WTC11 (cell line): ENCODE results near the gene CD4. TPM values are rescaled to one million over a fixed set of nuclear protein-coding genes. Genes with fewer than 3 reads are reported as not detected.

Experiments used
- ATAC-seq: fragments of 200-7000 bp; cut with Tn5 transposase; 2 replicates; pipeline ENCODE4 v1.10.0; 2021; ENCODE audit warnings: mild to moderate bottlenecking, moderate library complexity
- CTCF ChIA-PET: fragments of 300-600 bp; sonication (Branson Sonifier 250); formaldehyde crosslinking; loops from one replicate; lab custom pipeline; 2021; ENCODE audit warnings: antibody characterized with exemption; lab: Charles Lee
- POLR2A ChIA-PET: fragments of 350-600 bp; sonication (Branson Sonifier 250); formaldehyde crosslinking; loops from one replicate; lab custom pipeline; 2021; ENCODE audit warnings: antibody characterized with exemption; lab: Charles Lee
- DNase-seq: peaks from one replicate; pipeline ENCODE4 v3.0.0; 2021; ENCODE audit warnings: low spot score
- H3K27ac Mint-ChIP-seq: 2 replicates; pipeline ENCODE4 v1.8.0; 2021; ENCODE audit warnings: mixed read lengths
- H3K27me3 Mint-ChIP-seq: 2 replicates; pipeline ENCODE4 v1.8.0; 2021; ENCODE audit warnings: low read depth, mild to moderate bottlenecking, moderate library complexity, mixed read lengths
- H3K36me3 Mint-ChIP-seq: 2 replicates; pipeline ENCODE4 v1.8.0; 2021; ENCODE audit warnings: mixed read lengths
- H3K4me1 Mint-ChIP-seq: 2 replicates; pipeline ENCODE4 v1.8.0; 2022; ENCODE audit warnings: mixed read lengths
- H3K4me3 Mint-ChIP-seq: 2 replicates; pipeline ENCODE4 v1.8.0; 2021; ENCODE audit warnings: mild to moderate bottlenecking, moderate library complexity, mixed read lengths
- H3K9me3 Mint-ChIP-seq: 2 replicates; pipeline ENCODE4 v1.8.0; 2021; ENCODE audit warnings: mixed read lengths
- AFF4 ChIP-seq: sonication (generic); formaldehyde crosslinking; IDR thresholded peaks from 2 replicates; pipeline ENCODE4 v1.8.1; 2023; ENCODE audit warnings: mild to moderate bottlenecking, missing genetic modification reagents, borderline replicate concordance
- E2F1 ChIP-seq: sonication (generic); formaldehyde crosslinking; IDR thresholded peaks from 2 replicates; pipeline ENCODE4 v1.8.0; 2022; ENCODE audit warnings: mild to moderate bottlenecking, missing genetic modification reagents
- E2F4 ChIP-seq: sonication (generic); formaldehyde crosslinking; IDR thresholded peaks from 2 replicates; pipeline ENCODE4 v1.8.1; 2022; ENCODE audit warnings: low read depth, mild to moderate bottlenecking, moderate library complexity, missing genetic modification reagents, borderline replicate concordance
- ESRRA ChIP-seq: sonication (generic); formaldehyde crosslinking; IDR thresholded peaks from 2 replicates; pipeline ENCODE4 v1.8.1; 2022; ENCODE audit warnings: mild to moderate bottlenecking, missing genetic modification reagents, borderline replicate concordance
- FOXJ3 ChIP-seq: sonication (generic); formaldehyde crosslinking; IDR thresholded peaks from 2 replicates; pipeline ENCODE4 v1.9.0; 2021; ENCODE audit warnings: missing genetic modification reagents, mild to moderate bottlenecking, borderline replicate concordance
- GRHL2 ChIP-seq: fragments of 250-450 bp; sonication (Bioruptor Pico); IDR thresholded peaks from 2 replicates; pipeline ENCODE4 v1.8.0; 2022; ENCODE audit warnings: mild to moderate bottlenecking, moderate library complexity; ENCODE audit not compliant: insufficient replicate concordance, severe bottlenecking
- IRF1 ChIP-seq: sonication (generic); formaldehyde crosslinking; IDR thresholded peaks from 2 replicates; pipeline ENCODE4 v1.8.0; 2023; ENCODE audit warnings: missing genetic modification reagents
- NFATC4 ChIP-seq: fragments of 250-450 bp; sonication (Bioruptor Pico); IDR thresholded peaks from 2 replicates; pipeline ENCODE4 v1.9.0; 2021; ENCODE audit warnings: mild to moderate bottlenecking
- NR2C2 ChIP-seq: sonication (generic); formaldehyde crosslinking; IDR thresholded peaks from 2 replicates; pipeline ENCODE4 v1.8.0; 2022; ENCODE audit warnings: mild to moderate bottlenecking, missing genetic modification reagents
- RELA ChIP-seq: sonication (generic); formaldehyde crosslinking; IDR thresholded peaks from 2 replicates; pipeline ENCODE4 v1.8.1; 2022; ENCODE audit warnings: missing genetic modification reagents, mild to moderate bottlenecking, borderline replicate concordance
- SMAD4 ChIP-seq: sonication (generic); formaldehyde crosslinking; IDR thresholded peaks from 2 replicates; pipeline ENCODE4 v1.8.0; 2022; ENCODE audit warnings: mild to moderate bottlenecking, missing genetic modification reagents
- TCF7 ChIP-seq: sonication (generic); formaldehyde crosslinking; IDR thresholded peaks from 2 replicates; pipeline ENCODE4 v1.8.0; 2022; ENCODE audit warnings: mild to moderate bottlenecking, low read depth, missing genetic modification reagents, moderate library complexity
- TEAD1 ChIP-seq: sonication (generic); formaldehyde crosslinking; IDR thresholded peaks from 2 replicates; pipeline ENCODE4 v1.8.0; 2022; ENCODE audit warnings: mild to moderate bottlenecking, missing genetic modification reagents
- ZBTB21 ChIP-seq: sonication (generic); formaldehyde crosslinking; IDR thresholded peaks from 2 replicates; pipeline ENCODE4 v1.8.1; 2023; ENCODE audit warnings: mild to moderate bottlenecking, missing genetic modification reagents, borderline replicate concordance
- ZNF138 ChIP-seq: sonication (generic); formaldehyde crosslinking; conservative IDR thresholded peaks from 2 replicates; pipeline ENCODE4 v1.8.1; 2022; ENCODE audit warnings: mild to moderate bottlenecking, moderate library complexity, missing genetic modification reagents
- ZNF219 ChIP-seq: sonication (generic); formaldehyde crosslinking; IDR thresholded peaks from 2 replicates; pipeline ENCODE4 v1.8.0; 2023; ENCODE audit warnings: missing genetic modification reagents, mild to moderate bottlenecking, borderline replicate concordance
- ZNF396 ChIP-seq: fragments of 250-450 bp; sonication (Bioruptor Pico); IDR thresholded peaks from 2 replicates; pipeline ENCODE4 v1.8.0; 2021; ENCODE audit warnings: mild to moderate bottlenecking, moderate library complexity, borderline replicate concordance
- ZNF512 ChIP-seq: sonication (generic); formaldehyde crosslinking; IDR thresholded peaks from 2 replicates; pipeline ENCODE4 v1.8.1; 2022; ENCODE audit warnings: missing genetic modification reagents, borderline replicate concordance
- total RNA-seq: library from RNA; stranded (reverse); gene quantifications from 3 replicates; pipeline ENCODE4 v1.2.3, GENCODE V29; 2021

The CD4 gene
- total RNA-seq, 1 experiment from 2014 or later = 2.5 TPM

- peaks cover 29% of the 10 kb centered on the region for H3K27me3 Mint-ChIP-seq
- DNase-seq (no peak), ATAC-seq (no peak)
- ChIA-PET POLR2A (interaction anchor here (0.6 to 5.4 kb wide), 6 partner anchors 10 to 80 kb away, joined by 3 to 84 read pairs (median 4); partner anchors contain the start of genes GPR162, MLF2 and ZNF384), CTCF (interaction anchor here (0.5 to 10.5 kb wide), 6 partner anchors 9 to 163 kb away, joined by 3 to 234 read pairs (median 28); partner anchors contain the start of genes MLF2 and P3H3)
- no peak for TF ChIP-seq RELA (CRISPR knock-in tag)
- H3K27ac Mint-ChIP-seq = no peak overlapping the region
- H3K4me3 Mint-ChIP-seq = no peak overlapping the region
- no peaks in the 10 kb centered on the region for H3K9me3 Mint-ChIP-seq
- peaks cover 65% of the 10 kb centered on the region for H3K4me1 Mint-ChIP-seq
- peaks cover 13% of the 10 kb centered on the region for H3K36me3 Mint-ChIP-seq
Observed at GRCh38 chr12:6769666-6770065, 19.7 kb upstream of the CD4 start.

GRCh38 chr12:6770094-6770493 lies 19.2 kb upstream of the CD4 start:
- Mint-ChIP-seq H3K27ac (no peak overlapping the region), H3K4me3 (no peak overlapping the region), H3K27me3 (peaks cover 33% of the 10 kb centered on the region), H3K9me3 (no peaks in the 10 kb centered on the region), H3K36me3 (peaks cover 13% of the 10 kb centered on the region), H3K4me1 (peaks cover 66% of the 10 kb centered on the region)
- TF ChIP-seq IRF1 (CRISPR knock-in tag) (no peak), NFATC4 (CRISPR knock-in tag) (no peak), GRHL2 (no peak), TCF7 (CRISPR knock-in tag) (no peak), ZBTB21 (no peak), ZNF219 (no peak)
- ChIA-PET POLR2A (interaction anchor here (5.4 kb wide), 1 partner anchor 16 kb away, joined by 84 read pairs; the partner anchor contains the start of gene MLF2), CTCF (interaction anchor here (8.0 to 10.5 kb wide), 2 partner anchors 15 to 59 kb away, joined by 110 to 234 read pairs; partner anchors contain the start of genes MLF2 and P3H3)
- no peak for DNase-seq
- no peak for ATAC-seq

GRCh38 chr12:6770600-6770999 lies 18.7 kb upstream of the CD4 start:
- Mint-ChIP-seq H3K36me3 (peaks cover 13% of the 10 kb centered on the region), H3K4me3 (no peak overlapping the region), H3K9me3 (no peaks in the 10 kb centered on the region), H3K27ac (peak overlapping the region; percentile 76), H3K27me3 (peaks cover 39% of the 10 kb centered on the region), H3K4me1 (peaks cover 61% of the 10 kb centered on the region)
- TF ChIP-seq TEAD1 (CRISPR knock-in tag) (no peak), E2F1 (CRISPR knock-in tag) (no peak), ESRRA (CRISPR knock-in tag) (no peak), E2F4 (no peak), FOXJ3 (no peak), NR2C2 (CRISPR knock-in tag) (no peak)
- DNase-seq = no peak
- no peak for ATAC-seq
- CTCF ChIA-PET = interaction anchor here (1.1 to 10.5 kb wide), 4 partner anchors 10 to 233 kb away, joined by 3 to 234 read pairs (median 57); partner anchors contain the start of genes MLF2 and P3H3
- POLR2A ChIA-PET = interaction anchor here (1.5 kb wide), 2 partner anchors 25 to 54 kb away, joined by 3 to 4 read pairs; no protein-coding TSS in a partner anchor

- no peak for TF ChIP-seq AFF4
- no peak for TF ChIP-seq ZNF512 (CRISPR knock-in tag)
- no peak for TF ChIP-seq ZNF219
- TF ChIP-seq SMAD4 (CRISPR knock-in tag) = no peak
- no peak for TF ChIP-seq ZBTB21
- TF ChIP-seq ZNF138 (CRISPR knock-in tag) = no peak
- TF ChIP-seq ZNF396 (CRISPR knock-in tag) = no peak
- Mint-ChIP-seq H3K36me3 (peaks cover 13% of the 10 kb centered on the region), H3K4me3 (no peak overlapping the region), H3K27me3 (peaks cover 43% of the 10 kb centered on the region), H3K4me1 (peaks cover 61% of the 10 kb centered on the region), H3K9me3 (no peaks in the 10 kb centered on the region), H3K27ac (peak overlapping the region; percentile 76)
- ATAC-seq = no peak
- CTCF ChIA-PET = interaction anchor here (1.1 to 10.5 kb wide), 7 partner anchors 7 to 233 kb away, joined by 3 to 234 read pairs (median 4); partner anchors contain the start of genes COPS7A, MLF2 and P3H3
- DNase-seq = no peak
- POLR2A ChIA-PET = interaction anchor here (1.0 to 1.5 kb wide), 3 partner anchors 25 to 175 kb away, joined by 3 to 4 read pairs (median 3); no protein-coding TSS in a partner anchor
Observed at GRCh38 chr12:6771091-6771495, 18.2 kb upstream of the CD4 start.
